Calu3 (cell line): ENCODE data around the gene ACP7. TPM values are rescaled to one million over a fixed set of nuclear protein-coding genes. Genes with fewer than 3 reads are reported as not detected.

ENCODE experiments used
- BruUV-seq: library from RNA; stranded (reverse); fragments of 400-500 nt; replicated peaks from 2 replicates; lab custom pipeline; 2021; lab: Mats Ljungman, UMichigan
- CTCF ChIA-PET: fragments of 300-600 bp; sonication (Branson Sonifier 250); formaldehyde crosslinking; loops from one replicate; lab custom pipeline; 2022; ENCODE audit warnings: antibody characterized with exemption; lab: Charles Lee
- DNase-seq: peaks from one replicate; pipeline ENCODE4 v3.0.0; 2022
- H3K27ac Mint-ChIP-seq: one replicate; pipeline ENCODE4 v1.8.0; 2022; ENCODE audit warnings: mixed read lengths; ENCODE audit not compliant: unreplicated experiment
- H3K27me3 Mint-ChIP-seq: one replicate; pipeline ENCODE4 v1.8.0; 2022; ENCODE audit warnings: mixed read lengths; ENCODE audit not compliant: unreplicated experiment
- H3K36me3 Mint-ChIP-seq: one replicate; pipeline ENCODE4 v1.8.0; 2022; ENCODE audit warnings: mild to moderate bottlenecking, moderate library complexity, mixed read lengths; ENCODE audit not compliant: insufficient read depth, unreplicated experiment
- H3K4me1 Mint-ChIP-seq: one replicate; pipeline ENCODE4 v1.8.0; 2022; ENCODE audit warnings: mild to moderate bottlenecking, low read depth, mixed read lengths; ENCODE audit not compliant: unreplicated experiment
- H3K4me3 Mint-ChIP-seq: one replicate; pipeline ENCODE4 v1.8.0; 2022; ENCODE audit warnings: mild to moderate bottlenecking, low read depth, moderate library complexity, mixed read lengths; ENCODE audit not compliant: unreplicated experiment
- H3K9me3 Mint-ChIP-seq: one replicate; pipeline ENCODE4 v1.8.0; 2022; ENCODE audit warnings: low read depth, mixed read lengths; ENCODE audit not compliant: unreplicated experiment
- intact Hi-C: fragments of 100-400 bp; cut with micrococcal nuclease; formaldehyde crosslinking; loops from one replicate; pipeline ENCODE4 v1.10.0; 2022; ENCODE audit not compliant: unreplicated experiment
- total RNA-seq: library from RNA; stranded (reverse); gene quantifications from 2 replicates; pipeline ENCODE4 v1.2.3, GENCODE V29; 2022
- TF ChIP-seq, protein P1 (sequence below): fragments of 200-600 bp; IDR thresholded peaks from one replicate; pipeline ENCODE4 v1.8.0; 2022; ENCODE audit warnings: antibody characterized with exemption; ENCODE audit not compliant: unreplicated experiment

Gene ACP7
- total RNA-seq, 1 experiment from 2014 or later = 9.5 TPM

DNA sequence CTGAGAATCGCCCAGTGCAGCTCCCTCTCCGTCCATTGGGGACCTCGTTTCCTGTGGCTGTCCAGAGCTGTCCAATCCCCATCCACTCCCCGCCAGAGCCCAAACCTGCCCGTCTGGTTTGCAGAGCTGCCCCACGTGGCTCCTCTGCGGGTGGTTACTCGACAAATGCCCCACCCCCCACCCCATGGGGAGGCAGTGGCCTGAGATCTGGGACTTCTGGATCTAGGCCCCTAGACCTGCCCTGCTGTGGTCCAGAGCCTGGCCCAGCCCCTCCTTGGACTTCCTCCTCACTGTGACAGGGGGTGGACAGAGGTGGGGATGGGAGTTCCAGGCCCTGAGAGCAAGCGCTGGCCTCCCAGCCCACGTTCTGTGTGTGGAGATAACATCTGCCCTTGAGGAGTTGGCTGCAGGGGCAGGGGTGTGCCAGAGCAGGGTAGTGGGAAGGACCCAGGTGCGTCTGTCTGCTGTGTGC lies 70.5 kb downstream of the ACP7 start:
- TF ChIP-seq, protein P1, sequence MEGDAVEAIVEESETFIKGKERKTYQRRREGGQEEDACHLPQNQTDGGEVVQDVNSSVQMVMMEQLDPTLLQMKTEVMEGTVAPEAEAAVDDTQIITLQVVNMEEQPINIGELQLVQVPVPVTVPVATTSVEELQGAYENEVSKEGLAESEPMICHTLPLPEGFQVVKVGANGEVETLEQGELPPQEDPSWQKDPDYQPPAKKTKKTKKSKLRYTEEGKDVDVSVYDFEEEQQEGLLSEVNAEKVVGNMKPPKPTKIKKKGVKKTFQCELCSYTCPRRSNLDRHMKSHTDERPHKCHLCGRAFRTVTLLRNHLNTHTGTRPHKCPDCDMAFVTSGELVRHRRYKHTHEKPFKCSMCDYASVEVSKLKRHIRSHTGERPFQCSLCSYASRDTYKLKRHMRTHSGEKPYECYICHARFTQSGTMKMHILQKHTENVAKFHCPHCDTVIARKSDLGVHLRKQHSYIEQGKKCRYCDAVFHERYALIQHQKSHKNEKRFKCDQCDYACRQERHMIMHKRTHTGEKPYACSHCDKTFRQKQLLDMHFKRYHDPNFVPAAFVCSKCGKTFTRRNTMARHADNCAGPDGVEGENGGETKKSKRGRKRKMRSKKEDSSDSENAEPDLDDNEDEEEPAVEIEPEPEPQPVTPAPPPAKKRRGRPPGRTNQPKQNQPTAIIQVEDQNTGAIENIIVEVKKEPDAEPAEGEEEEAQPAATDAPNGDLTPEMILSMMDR = peak; percentile 57
- intact Hi-C loops = loop anchor here (5.0 kb wide), 1 partner anchor 373 kb away; no protein-coding TSS in a partner anchor
- Mint-ChIP-seq H3K36me3 (peaks cover 27% of the 10 kb centered on the region), H3K27me3 (no peaks in the 10 kb centered on the region), H3K4me3 (peak overlapping the region; percentile 61), H3K27ac (peak overlapping the region; percentile 77), H3K9me3 (no peaks in the 10 kb centered on the region), H3K4me1 (peaks cover 55% of the 10 kb centered on the region)
- BruUV-seq = no TSS peak
- peak; percentile 96 for DNase-seq
- CTCF ChIA-PET = interaction anchor here (0.5 to 1.4 kb wide), 3 partner anchors 12 to 184 kb away, joined by 3 to 5 read pairs (median 3); no protein-coding TSS in a partner anchor

DNA sequence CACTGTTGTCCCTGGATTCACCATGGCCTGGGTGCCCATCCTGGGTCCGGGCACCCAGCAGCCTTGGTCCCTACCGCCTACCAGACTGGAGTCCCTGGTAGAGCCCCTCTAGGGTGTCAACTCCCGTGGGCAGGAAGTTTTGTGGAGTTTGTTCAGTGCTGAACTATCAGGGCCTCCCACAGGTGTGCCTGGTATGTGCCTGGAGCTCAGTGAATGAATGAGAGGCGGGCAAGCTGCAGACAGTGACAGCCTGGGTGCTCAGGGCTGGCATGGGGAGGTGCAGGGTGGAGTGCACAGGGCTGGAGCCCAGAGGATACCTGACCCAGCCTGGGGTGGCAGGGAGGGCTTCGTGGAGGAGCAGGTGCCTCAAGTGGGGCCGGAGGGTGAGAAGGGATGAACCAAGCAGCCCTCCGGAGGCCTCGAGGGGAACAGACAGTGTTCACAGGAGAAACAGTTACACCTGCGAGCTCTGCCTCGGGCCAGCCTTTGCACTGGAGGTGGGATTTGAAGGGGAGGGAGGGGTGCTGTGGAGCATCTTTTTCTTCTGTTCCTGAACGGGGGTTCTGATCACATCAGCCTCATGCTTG lies 71.0 kb downstream of the ACP7 start:
- TF ChIP-seq, protein P1 = no peak
- H3K9me3 Mint-ChIP-seq = no peaks in the 10 kb centered on the region
- no peaks in the 10 kb centered on the region for H3K27me3 Mint-ChIP-seq
- CTCF ChIA-PET = interaction anchor here (1.4 kb wide), 2 partner anchors 11 to 12 kb away, joined by 3 to 5 read pairs; no protein-coding TSS in a partner anchor
- intact Hi-C loops = no loop called here
- H3K4me3 Mint-ChIP-seq = peak overlapping the region; percentile 61
- peak overlapping the region; percentile 77 for H3K27ac Mint-ChIP-seq
- no TSS peak for BruUV-seq
- peaks cover 61% of the 10 kb centered on the region for H3K4me1 Mint-ChIP-seq
- DNase-seq = peak; percentile 22
- peaks cover 29% of the 10 kb centered on the region for H3K36me3 Mint-ChIP-seq

DNA sequence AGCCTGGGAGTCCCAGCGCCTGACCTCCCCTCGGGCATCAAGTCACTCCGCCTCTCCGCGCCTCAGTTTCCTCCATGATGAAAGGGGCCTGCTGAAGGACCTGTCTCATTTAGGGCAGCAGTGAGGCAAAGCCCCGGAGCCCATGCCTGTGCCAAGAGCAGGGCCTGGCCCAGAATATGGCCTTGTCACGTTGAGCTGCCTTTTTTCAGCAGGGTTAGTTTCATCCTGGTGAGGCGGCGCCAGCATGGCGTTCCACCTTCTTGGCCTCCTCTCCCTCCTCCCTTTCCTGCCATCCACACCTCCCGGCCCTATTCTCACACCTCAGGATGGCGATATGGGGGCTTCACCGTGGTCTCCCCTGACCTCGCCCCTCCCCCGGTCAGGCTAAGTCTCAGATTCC lies 71.6 kb downstream of the ACP7 start:
- peaks cover 31% of the 10 kb centered on the region for H3K36me3 Mint-ChIP-seq
- no TSS peak for BruUV-seq
- H3K4me1 Mint-ChIP-seq = peaks cover 66% of the 10 kb centered on the region
- H3K27me3 Mint-ChIP-seq = no peaks in the 10 kb centered on the region
- CTCF ChIA-PET = interaction anchor here (1.0 to 1.4 kb wide), 2 partner anchors 11 to 19 kb away, joined by 3 to 4 read pairs; no protein-coding TSS in a partner anchor
- H3K27ac Mint-ChIP-seq = peak overlapping the region; percentile 66
- no peak for DNase-seq
- intact Hi-C loops = no loop called here
- peak overlapping the region; percentile 61 for H3K4me3 Mint-ChIP-seq
- TF ChIP-seq, protein P1 = no peak
- no peaks in the 10 kb centered on the region for H3K9me3 Mint-ChIP-seq

DNA sequence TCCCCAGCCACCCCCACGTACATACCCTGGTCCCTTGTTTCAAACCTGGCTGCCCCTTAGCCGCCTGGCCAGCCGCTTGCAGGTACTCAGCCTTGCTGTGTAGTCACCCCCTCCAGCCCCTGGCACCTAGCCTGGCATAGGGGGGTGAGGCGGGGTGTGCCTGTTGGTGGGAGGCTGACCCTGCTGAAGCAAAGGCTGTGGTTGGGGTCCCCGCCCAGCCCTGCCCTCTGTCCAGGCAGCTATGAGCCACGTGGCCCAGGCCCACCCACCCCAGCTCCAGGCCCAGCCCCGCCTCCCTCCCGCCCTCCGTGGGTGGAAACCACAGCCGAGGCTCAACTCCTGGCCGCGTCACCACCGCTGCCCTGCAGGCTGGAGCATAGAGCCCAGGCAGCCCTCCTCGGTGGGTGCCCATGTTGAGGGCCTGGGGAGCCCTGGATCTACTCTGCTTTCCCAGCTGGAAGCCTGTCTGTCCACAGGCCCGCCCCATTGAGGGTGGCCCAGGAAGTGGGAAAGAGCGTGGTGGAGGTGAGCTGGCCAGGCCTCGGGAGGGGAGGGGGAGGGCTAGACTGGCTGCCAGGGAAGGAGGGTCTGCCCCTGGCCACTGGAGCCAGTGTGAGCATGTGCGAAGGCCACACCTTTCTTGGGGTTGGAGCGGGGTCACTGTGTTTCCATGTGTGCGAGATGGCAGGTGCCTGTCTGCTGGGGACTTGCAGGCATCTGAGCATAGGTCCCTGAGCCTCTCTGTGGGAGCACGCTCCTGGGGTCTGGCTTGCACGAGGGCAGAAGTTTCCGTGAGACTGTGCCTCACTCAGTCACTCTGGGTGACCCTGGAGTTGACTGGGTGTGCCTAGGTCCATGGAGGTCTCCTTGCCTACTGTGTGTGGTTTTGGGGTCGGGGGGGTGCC lies 72.4 kb downstream of the ACP7 start:
- no TSS peak for BruUV-seq
- peak; percentile 55 for DNase-seq
- intact Hi-C loops = no loop called here
- Mint-ChIP-seq H3K36me3 (peaks cover 27% of the 10 kb centered on the region), H3K4me1 (peaks cover 67% of the 10 kb centered on the region), H3K9me3 (no peaks in the 10 kb centered on the region), H3K27ac (peak overlapping the region; percentile 66), H3K27me3 (no peaks in the 10 kb centered on the region), H3K4me3 (peak overlapping the region; percentile 61)
- CTCF ChIA-PET = interaction anchor here (0.5 to 1.4 kb wide), 5 partner anchors 10 to 891 kb away, joined by 3 to 8 read pairs (median 6); no protein-coding TSS in a partner anchor
- TF ChIP-seq, protein P1 = no peak
